ENCODE data around the gene TEX44. TPM values are rescaled to one million over a fixed set of nuclear protein-coding genes. Genes with fewer than 3 reads are reported as not detected.
A peak's percentile ranks its signal among the peaks of the same experiment; 100 is the strongest.

The TEX44 gene
- polyA plus RNA-seq, 1 experiment: not detected

- DNase-seq (ENCODE audit: low read depth, low spot score): no peak
- H3K27ac ChIP-seq (ENCODE audit: low read depth, low read length): peak overlapping the region; percentile 96
- H3K4me3 ChIP-seq (ENCODE audit: low read depth, low read length): no peak overlapping the region
- ChIA-PET CTCF (interaction anchor here (0.6 to 9.6 kb wide), 15 partner anchors 10 to 102 kb away, joined by 3 to 256 read pairs (median 5); no protein-coding TSS in a partner anchor), POLR2A (interaction anchor here (0.9 to 1.5 kb wide), 5 partner anchors 55 to 102 kb away, joined by 3 to 6 read pairs (median 5); no protein-coding TSS in a partner anchor)
- H3K9me3 ChIP-seq (ENCODE audit: control insufficient read depth, insufficient read depth, low read length): no peaks in the 10 kb centered on the region; the same call in 1 of the 2 replicates
- TF ChIP-seq, protein P1, sequence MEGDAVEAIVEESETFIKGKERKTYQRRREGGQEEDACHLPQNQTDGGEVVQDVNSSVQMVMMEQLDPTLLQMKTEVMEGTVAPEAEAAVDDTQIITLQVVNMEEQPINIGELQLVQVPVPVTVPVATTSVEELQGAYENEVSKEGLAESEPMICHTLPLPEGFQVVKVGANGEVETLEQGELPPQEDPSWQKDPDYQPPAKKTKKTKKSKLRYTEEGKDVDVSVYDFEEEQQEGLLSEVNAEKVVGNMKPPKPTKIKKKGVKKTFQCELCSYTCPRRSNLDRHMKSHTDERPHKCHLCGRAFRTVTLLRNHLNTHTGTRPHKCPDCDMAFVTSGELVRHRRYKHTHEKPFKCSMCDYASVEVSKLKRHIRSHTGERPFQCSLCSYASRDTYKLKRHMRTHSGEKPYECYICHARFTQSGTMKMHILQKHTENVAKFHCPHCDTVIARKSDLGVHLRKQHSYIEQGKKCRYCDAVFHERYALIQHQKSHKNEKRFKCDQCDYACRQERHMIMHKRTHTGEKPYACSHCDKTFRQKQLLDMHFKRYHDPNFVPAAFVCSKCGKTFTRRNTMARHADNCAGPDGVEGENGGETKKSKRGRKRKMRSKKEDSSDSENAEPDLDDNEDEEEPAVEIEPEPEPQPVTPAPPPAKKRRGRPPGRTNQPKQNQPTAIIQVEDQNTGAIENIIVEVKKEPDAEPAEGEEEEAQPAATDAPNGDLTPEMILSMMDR (IDR thresholded peaks at IDR 0.05; ENCODE audit: low read depth, low read length): no peak
- H3K27me3 ChIP-seq (ENCODE audit: control insufficient read depth, insufficient read depth, low read length): no peaks in the 10 kb centered on the region
Observed at GRCh38 chr2:231612109-231612455, 19.4 kb downstream of the TEX44 start.

DNA sequence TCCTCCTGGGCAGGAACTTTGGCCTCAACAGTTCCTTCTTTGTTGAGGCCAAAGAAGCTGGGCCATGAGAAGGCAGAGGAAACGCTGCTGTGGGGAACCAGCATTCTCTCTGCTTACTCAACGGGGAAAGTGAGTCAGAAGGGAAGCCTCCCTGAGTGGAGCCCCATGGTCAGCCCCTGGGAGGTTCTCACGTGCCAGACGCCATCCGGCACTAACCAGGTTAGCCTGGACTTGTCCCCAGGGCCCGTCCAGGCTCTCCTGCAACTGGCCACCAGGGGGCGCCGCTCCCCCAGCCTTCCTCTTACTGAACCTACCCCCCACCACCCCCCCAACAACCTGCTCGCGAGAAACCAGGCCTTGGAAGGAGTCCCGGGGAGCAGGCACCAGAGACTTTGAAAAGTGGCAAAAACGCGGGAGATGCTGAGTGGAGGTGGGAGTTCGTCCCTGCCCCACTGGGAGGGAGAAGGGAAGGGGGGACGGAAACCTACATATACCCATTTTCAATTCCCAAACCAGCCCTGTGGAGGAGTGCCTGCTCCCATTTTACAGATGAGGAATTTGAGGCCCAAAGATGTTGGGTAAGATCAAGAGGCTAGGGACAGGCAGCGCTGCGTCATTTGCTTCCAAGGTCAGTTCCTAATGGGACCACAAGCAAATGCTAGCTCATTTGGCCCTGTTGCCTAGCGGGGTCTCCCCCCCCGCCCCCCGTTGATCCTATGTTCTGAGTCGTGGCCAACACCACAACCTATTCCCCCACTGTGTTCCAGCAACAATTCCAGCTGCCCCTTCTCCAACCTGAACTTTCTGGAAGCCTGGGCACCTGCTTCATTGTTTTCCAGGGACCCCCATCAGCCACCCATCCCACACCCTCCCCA, 20.0 kb downstream of the TEX44 start:
- Histone ChIP-seq H3K4me3 (ENCODE audit: low read depth, low read length) (no peak overlapping the region), H3K9me3 (ENCODE audit: control insufficient read depth, insufficient read depth, low read length) (no peaks in the 10 kb centered on the region; the same call in 1 of the 2 replicates), H3K27ac (ENCODE audit: low read depth, low read length) (peak overlapping the region; percentile 96), H3K27me3 (ENCODE audit: control insufficient read depth, insufficient read depth, low read length) (no peaks in the 10 kb centered on the region)
- POLR2A ChIA-PET: interaction anchor here (0.9 to 2.6 kb wide), 7 partner anchors 53 to 102 kb away, joined by 3 to 27 read pairs (median 5); no protein-coding TSS in a partner anchor
- DNase-seq (ENCODE audit: low read depth, low spot score): peak; percentile 84
- CTCF ChIA-PET: interaction anchor here (0.6 to 9.6 kb wide), 18 partner anchors 9 to 109 kb away, joined by 3 to 256 read pairs (median 6); no protein-coding TSS in a partner anchor
- TF ChIP-seq, protein P1 (IDR thresholded peaks at IDR 0.05; ENCODE audit: low read depth, low read length): peak; percentile 93

GRCh38 chr2:231613331-231613662, 20.6 kb downstream of the TEX44 start:
- Histone ChIP-seq H3K27ac (ENCODE audit: low read depth, low read length) (peak overlapping the region; percentile 96), H3K27me3 (ENCODE audit: control insufficient read depth, insufficient read depth, low read length) (no peaks in the 10 kb centered on the region), H3K9me3 (ENCODE audit: control insufficient read depth, insufficient read depth, low read length) (no peaks in the 10 kb centered on the region; the same call in 1 of the 2 replicates), H3K4me3 (ENCODE audit: low read depth, low read length) (peak overlapping the region; percentile 49)
- POLR2A ChIA-PET: interaction anchor here (0.6 to 2.6 kb wide), 6 partner anchors 18 to 101 kb away, joined by 3 to 27 read pairs (median 4); partner anchors contain the start of gene PTMA
- DNase-seq (ENCODE audit: low read depth, low spot score): no peak
- CTCF ChIA-PET: interaction anchor here (0.6 to 9.6 kb wide), 14 partner anchors 9 to 172 kb away, joined by 3 to 256 read pairs (median 6); no protein-coding TSS in a partner anchor
- TF ChIP-seq, protein P1 (IDR thresholded peaks at IDR 0.05; ENCODE audit: low read depth, low read length): no peak

- Histone ChIP-seq H3K4me3 (ENCODE audit: low read depth, low read length) (peak overlapping the region; percentile 49), H3K27me3 (ENCODE audit: control insufficient read depth, insufficient read depth, low read length) (no peaks in the 10 kb centered on the region), H3K9me3 (ENCODE audit: control insufficient read depth, insufficient read depth, low read length) (no peaks in the 10 kb centered on the region; the same call in 1 of the 2 replicates), H3K27ac (ENCODE audit: low read depth, low read length) (peak overlapping the region; percentile 96)
- ChIA-PET POLR2A (interaction anchor here (0.6 to 2.6 kb wide), 9 partner anchors 9 to 163 kb away, joined by 3 to 27 read pairs (median 3); partner anchors contain the start of gene PTMA), CTCF (interaction anchor here (0.6 to 9.6 kb wide), 12 partner anchors 8 to 171 kb away, joined by 3 to 256 read pairs (median 6); no protein-coding TSS in a partner anchor)
- TF ChIP-seq, protein P1 (IDR thresholded peaks at IDR 0.05; ENCODE audit: low read depth, low read length): no peak
- peak; percentile 38 for DNase-seq (ENCODE audit: low read depth, low spot score)
Observed at GRCh38 chr2:231613663-231614558, 21.2 kb downstream of the TEX44 start.
